ENCODE data around the gene CLMN. TPM values are rescaled to one million over a fixed set of nuclear protein-coding genes. Genes with fewer than 3 reads are reported as not detected.

Gene CLMN
- total RNA-seq, 1 experiment from 2014 or later, result 111 TPM

DNA sequence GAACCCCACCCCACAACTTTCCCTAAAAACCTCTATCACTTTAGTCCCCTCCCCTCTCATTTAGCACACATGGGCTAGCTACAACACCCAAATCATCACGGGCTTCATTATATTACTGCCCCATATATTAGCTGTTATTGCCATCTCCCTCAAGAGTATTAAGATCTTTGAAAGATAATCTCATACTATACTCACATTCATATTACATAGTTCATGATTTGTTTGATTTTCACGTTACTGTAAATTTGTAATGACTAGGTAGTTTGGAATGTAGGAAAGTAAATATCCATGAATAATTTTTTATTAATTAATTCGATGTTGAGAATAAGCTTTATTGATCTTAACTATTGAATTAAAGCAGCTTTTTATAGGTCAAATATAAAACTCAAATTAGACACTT lies 170.3 kb downstream of the CLMN start:
- Mint-ChIP-seq H3K27ac (ENCODE audit: unreplicated experiment) (peak overlapping the region; percentile 18), H3K4me3 (ENCODE audit: low read depth, unreplicated experiment) (peak overlapping the region; percentile 36), H3K36me3 (ENCODE audit: insufficient read depth, unreplicated experiment) (peaks cover 12% of the 10 kb centered on the region), H3K4me1 (ENCODE audit: low read depth, unreplicated experiment) (peaks cover 69% of the 10 kb centered on the region), H3K9me3 (ENCODE audit: low read depth, unreplicated experiment) (peaks cover 4% of the 10 kb centered on the region), H3K27me3 (ENCODE audit: unreplicated experiment) (no peaks in the 10 kb centered on the region)
- intact Hi-C loops (cut with micrococcal nuclease; ENCODE audit: unreplicated experiment), result no loop called here
- no TSS peak for BruUV-seq (replicated peaks)
- no peak for DNase-seq
- CTCF ChIA-PET, result interaction anchor here (0.7 to 1.5 kb wide), 2 partner anchors 25 to 265 kb away, joined by 3 to 4 read pairs; no protein-coding TSS in a partner anchor
- TF ChIP-seq, protein P1, sequence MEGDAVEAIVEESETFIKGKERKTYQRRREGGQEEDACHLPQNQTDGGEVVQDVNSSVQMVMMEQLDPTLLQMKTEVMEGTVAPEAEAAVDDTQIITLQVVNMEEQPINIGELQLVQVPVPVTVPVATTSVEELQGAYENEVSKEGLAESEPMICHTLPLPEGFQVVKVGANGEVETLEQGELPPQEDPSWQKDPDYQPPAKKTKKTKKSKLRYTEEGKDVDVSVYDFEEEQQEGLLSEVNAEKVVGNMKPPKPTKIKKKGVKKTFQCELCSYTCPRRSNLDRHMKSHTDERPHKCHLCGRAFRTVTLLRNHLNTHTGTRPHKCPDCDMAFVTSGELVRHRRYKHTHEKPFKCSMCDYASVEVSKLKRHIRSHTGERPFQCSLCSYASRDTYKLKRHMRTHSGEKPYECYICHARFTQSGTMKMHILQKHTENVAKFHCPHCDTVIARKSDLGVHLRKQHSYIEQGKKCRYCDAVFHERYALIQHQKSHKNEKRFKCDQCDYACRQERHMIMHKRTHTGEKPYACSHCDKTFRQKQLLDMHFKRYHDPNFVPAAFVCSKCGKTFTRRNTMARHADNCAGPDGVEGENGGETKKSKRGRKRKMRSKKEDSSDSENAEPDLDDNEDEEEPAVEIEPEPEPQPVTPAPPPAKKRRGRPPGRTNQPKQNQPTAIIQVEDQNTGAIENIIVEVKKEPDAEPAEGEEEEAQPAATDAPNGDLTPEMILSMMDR (IDR thresholded peaks at IDR 0.05; ENCODE audit: unreplicated experiment), result no peak

DNA sequence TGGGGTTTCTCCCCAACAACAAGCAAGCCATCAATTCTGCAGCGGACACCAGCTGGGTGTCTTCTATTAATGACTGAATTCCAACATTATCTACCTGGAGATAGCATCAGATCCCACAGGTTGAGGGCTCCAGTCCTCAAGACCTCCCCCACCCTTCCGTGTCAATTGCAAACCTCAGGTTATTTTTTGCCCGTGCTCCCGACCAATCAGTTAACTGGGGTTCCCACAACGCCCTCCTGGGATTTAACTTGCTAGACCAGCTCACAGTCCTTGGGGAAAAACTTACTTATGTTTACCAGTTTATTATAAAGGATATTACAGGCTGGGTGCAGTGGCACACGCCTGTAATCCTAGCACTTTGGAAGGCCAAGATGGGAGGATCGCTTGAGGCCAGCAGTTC lies 172.1 kb downstream of the CLMN start:
- TF ChIP-seq, protein P1 (IDR thresholded peaks at IDR 0.05; ENCODE audit: unreplicated experiment), result no peak
- Mint-ChIP-seq H3K4me3 (ENCODE audit: low read depth, unreplicated experiment) (no peak overlapping the region), H3K4me1 (ENCODE audit: low read depth, unreplicated experiment) (peaks cover 55% of the 10 kb centered on the region), H3K27me3 (ENCODE audit: unreplicated experiment) (no peaks in the 10 kb centered on the region), H3K36me3 (ENCODE audit: insufficient read depth, unreplicated experiment) (peaks cover 12% of the 10 kb centered on the region), H3K9me3 (ENCODE audit: low read depth, unreplicated experiment) (peaks cover 4% of the 10 kb centered on the region), H3K27ac (ENCODE audit: unreplicated experiment) (no peak overlapping the region)
- CTCF ChIA-PET, result no interaction called here
- DNase-seq, result no peak
- BruUV-seq (replicated peaks), result no TSS peak
- intact Hi-C loops (cut with micrococcal nuclease; ENCODE audit: unreplicated experiment), result no loop called here

DNA sequence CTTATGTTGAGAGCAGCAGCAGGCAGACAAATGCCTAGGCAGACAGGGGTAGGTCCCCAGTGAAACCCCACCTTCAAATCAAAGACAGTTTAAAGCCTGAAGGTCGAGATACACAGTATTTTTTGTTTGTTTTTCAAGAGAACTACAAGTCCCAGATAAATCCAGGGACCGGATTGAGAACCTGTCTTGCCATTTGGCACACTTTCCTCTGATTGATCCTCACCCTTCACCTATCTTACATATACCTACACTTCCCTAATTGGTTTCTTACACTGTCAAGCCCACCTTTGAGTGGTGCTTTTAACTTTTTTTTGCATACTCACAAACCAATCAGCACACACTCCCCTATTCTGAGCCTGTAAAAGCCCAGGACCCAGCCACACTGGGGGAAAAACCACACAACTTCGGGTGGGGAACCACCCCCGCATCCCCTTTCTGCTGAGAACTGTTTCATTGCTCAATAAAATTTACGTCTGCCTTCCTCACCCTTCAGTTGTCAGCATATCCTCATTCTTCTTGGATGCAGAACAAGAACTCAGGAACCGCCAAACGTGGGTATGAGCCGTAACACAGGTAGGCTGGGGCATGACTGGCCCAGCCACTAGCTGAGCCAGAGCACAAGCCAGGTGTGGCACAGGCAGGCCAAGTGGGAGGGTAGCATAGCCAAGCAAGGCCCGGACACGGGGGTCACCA lies 173.5 kb downstream of the CLMN start:
- H3K9me3 Mint-ChIP-seq (ENCODE audit: low read depth, unreplicated experiment), result peaks cover 4% of the 10 kb centered on the region
- no peaks in the 10 kb centered on the region for H3K27me3 Mint-ChIP-seq (ENCODE audit: unreplicated experiment)
- DNase-seq, result peak; percentile 48
- intact Hi-C loops (cut with micrococcal nuclease; ENCODE audit: unreplicated experiment), result no loop called here
- peaks cover 12% of the 10 kb centered on the region for H3K36me3 Mint-ChIP-seq (ENCODE audit: insufficient read depth, unreplicated experiment)
- BruUV-seq (replicated peaks), result no TSS peak
- CTCF ChIA-PET, result no interaction called here
- H3K4me1 Mint-ChIP-seq (ENCODE audit: low read depth, unreplicated experiment), result peaks cover 43% of the 10 kb centered on the region
- TF ChIP-seq, protein P1 (IDR thresholded peaks at IDR 0.05; ENCODE audit: unreplicated experiment), result no peak
- peak overlapping the region; percentile 56 for H3K27ac Mint-ChIP-seq (ENCODE audit: unreplicated experiment)
- peak overlapping the region; percentile 41 for H3K4me3 Mint-ChIP-seq (ENCODE audit: low read depth, unreplicated experiment)

DNA sequence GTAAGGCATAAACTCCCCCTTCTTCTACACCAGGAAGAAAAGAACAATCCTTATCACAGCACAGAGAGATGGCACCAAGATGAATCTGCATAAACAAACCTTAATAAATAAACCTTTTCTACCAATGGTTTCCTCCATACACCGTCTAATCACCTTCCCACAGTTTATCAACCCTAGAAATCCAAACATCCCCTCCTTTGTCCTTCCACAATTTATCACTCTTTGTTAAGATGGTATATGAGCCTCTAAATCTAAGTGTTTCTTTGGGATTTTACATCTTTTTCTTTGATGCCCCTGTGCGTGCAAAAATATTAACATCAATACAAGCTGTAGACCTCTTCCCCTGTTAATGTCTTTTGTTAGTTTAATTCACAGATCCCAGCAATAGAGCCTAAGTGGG lies 174.9 kb downstream of the CLMN start:
- no peaks in the 10 kb centered on the region for H3K27me3 Mint-ChIP-seq (ENCODE audit: unreplicated experiment)
- peaks cover 37% of the 10 kb centered on the region for H3K4me1 Mint-ChIP-seq (ENCODE audit: low read depth, unreplicated experiment)
- no peak for DNase-seq
- H3K27ac Mint-ChIP-seq (ENCODE audit: unreplicated experiment), result peak overlapping the region; percentile 20
- TF ChIP-seq, protein P1 (IDR thresholded peaks at IDR 0.05; ENCODE audit: unreplicated experiment), result no peak
- intact Hi-C loops (cut with micrococcal nuclease; ENCODE audit: unreplicated experiment), result no loop called here
- H3K4me3 Mint-ChIP-seq (ENCODE audit: low read depth, unreplicated experiment), result no peak overlapping the region
- H3K9me3 Mint-ChIP-seq (ENCODE audit: low read depth, unreplicated experiment), result peaks cover 4% of the 10 kb centered on the region
- no TSS peak for BruUV-seq (replicated peaks)
- H3K36me3 Mint-ChIP-seq (ENCODE audit: insufficient read depth, unreplicated experiment), result peaks cover 12% of the 10 kb centered on the region
- CTCF ChIA-PET, result no interaction called here

All from Calu3 (cell line).